Lower lobe of right lung (tissue), 2 donors: Measurements from ENCODE around the gene ZNF219. TPM values are rescaled to one million over a fixed set of nuclear protein-coding genes. Genes with fewer than 3 reads are reported as not detected.

ENCODE experiments used
- ATAC-seq, 2 donors: fragments of 200-7000 bp; cut with Tn5 transposase; one replicate each; pipeline ENCODE4 v1.9.1; 2020 to 2022; ENCODE audit warnings: mild to moderate bottlenecking in 2 of 2, moderate library complexity in 2 of 2
- DNase-seq: peaks from one replicate; pipeline ENCODE4 v3.0.0-alpha.2; 2020
- H3K27ac ChIP-seq: fragments of 200-600 bp; one replicate; pipeline ENCODE4 v1.8.0; 2022
- H3K27me3 ChIP-seq: fragments of 200-600 bp; one replicate; pipeline ENCODE4 v1.8.0; 2022; ENCODE audit warnings: low read depth
- H3K36me3 ChIP-seq: fragments of 200-600 bp; one replicate; pipeline ENCODE4 v1.8.0; 2022; ENCODE audit warnings: mild to moderate bottlenecking
- H3K4me1 ChIP-seq: fragments of 200-600 bp; one replicate; pipeline ENCODE4 v1.8.0; 2022
- H3K4me3 ChIP-seq: fragments of 200-600 bp; one replicate; pipeline ENCODE4 v1.8.0; 2022; ENCODE audit warnings: mild to moderate bottlenecking
- H3K9me3 ChIP-seq: fragments of 200-600 bp; one replicate; pipeline ENCODE4 v1.8.0; 2022
- intact Hi-C: fragments of 100-400 bp; cut with DNase I; formaldehyde crosslinking; loops from one replicate; pipeline ENCODE4 v1.11.0; 2022
- total RNA-seq: library from RNA; stranded (reverse); fragmentation: NEBNext Ultra II Directional; extraction: Animal tissue kit (Norgen Biotek cat#: 25700); gene quantifications from one replicate; pipeline ENCODE4 v1.2.1, GENCODE V29; 2021
- TF ChIP-seq, protein P1 (sequence below): fragments of 200-600 bp; IDR thresholded peaks from one replicate; pipeline ENCODE4 v1.8.0; 2022; ENCODE audit warnings: antibody characterized with exemption, mild to moderate bottlenecking
- donor health status: DM: no; HTN: yes; CAD: no; lungs with severe emphysema.

Gene ZNF219
- total RNA-seq, 1 donor from 2014 or later: 46.1 TPM

DNA sequence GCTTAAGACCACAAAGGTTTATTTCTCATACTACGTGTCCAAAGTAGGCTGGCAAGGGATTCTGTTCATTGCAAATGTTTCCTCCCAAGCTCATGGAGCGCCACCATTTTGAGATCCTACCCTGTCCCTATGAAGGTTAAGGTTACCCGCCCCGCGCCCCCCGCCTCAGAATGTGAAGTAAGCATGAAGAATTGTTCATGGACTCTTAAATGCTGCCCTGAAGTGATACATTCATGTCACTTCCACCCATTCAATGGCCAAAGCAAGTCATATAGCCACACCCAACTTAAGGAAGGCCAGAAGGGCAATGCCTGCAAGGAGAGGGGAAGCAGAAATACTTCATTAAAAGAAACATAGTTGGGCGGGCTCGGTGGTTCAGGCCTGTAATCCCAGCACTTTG lies 6.6 kb upstream of the ZNF219 start:
- intact Hi-C loops: no loop called here
- Histone ChIP-seq H3K4me3 (no peak overlapping the region), H3K4me1 (peaks cover 36% of the 10 kb centered on the region), H3K9me3 (no peaks in the 10 kb centered on the region), H3K27me3 (no peaks in the 10 kb centered on the region), H3K36me3 (no peaks in the 10 kb centered on the region), H3K27ac (peak overlapping the region; percentile 99)
- ATAC-seq (no peak), DNase-seq (no peak)
- TF ChIP-seq, protein P1, sequence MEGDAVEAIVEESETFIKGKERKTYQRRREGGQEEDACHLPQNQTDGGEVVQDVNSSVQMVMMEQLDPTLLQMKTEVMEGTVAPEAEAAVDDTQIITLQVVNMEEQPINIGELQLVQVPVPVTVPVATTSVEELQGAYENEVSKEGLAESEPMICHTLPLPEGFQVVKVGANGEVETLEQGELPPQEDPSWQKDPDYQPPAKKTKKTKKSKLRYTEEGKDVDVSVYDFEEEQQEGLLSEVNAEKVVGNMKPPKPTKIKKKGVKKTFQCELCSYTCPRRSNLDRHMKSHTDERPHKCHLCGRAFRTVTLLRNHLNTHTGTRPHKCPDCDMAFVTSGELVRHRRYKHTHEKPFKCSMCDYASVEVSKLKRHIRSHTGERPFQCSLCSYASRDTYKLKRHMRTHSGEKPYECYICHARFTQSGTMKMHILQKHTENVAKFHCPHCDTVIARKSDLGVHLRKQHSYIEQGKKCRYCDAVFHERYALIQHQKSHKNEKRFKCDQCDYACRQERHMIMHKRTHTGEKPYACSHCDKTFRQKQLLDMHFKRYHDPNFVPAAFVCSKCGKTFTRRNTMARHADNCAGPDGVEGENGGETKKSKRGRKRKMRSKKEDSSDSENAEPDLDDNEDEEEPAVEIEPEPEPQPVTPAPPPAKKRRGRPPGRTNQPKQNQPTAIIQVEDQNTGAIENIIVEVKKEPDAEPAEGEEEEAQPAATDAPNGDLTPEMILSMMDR: no peak

DNA sequence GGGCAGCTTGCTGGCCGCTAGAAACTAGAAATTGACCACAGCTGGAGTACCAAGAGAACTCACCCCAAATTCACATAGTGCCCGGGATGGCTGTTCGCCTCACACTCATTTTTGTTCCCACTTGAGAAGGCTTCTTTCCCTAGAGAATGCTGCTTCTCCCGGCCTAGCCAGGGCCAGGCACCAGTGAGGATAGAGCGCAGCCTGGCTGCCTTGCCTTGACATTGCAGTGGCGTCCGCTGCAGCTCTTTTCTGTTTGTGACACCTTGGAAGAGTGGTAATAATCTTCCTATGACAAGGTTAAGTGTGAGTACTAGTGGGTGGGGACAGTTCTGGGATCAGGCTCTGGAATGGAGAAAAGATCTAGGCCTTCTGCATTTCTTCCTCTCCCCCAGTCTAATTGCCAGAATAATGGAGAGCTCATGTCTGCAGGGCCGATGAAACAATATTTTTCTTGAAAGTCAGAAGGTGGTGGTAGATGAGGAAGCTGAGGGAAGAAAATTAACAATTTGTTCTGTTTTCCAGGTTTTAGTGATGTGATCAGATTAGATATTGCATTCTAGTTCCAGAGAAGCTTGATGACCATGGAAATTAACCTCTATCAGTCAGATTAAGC lies 6.1 kb upstream of the ZNF219 start:
- H3K27me3 ChIP-seq: no peaks in the 10 kb centered on the region
- peak overlapping the region; percentile 76 for H3K4me3 ChIP-seq
- H3K4me1 ChIP-seq: peaks cover 41% of the 10 kb centered on the region
- no peaks in the 10 kb centered on the region for H3K36me3 ChIP-seq
- peak overlapping the region; percentile 99 for H3K27ac ChIP-seq
- TF ChIP-seq, protein P1: peak; percentile 93
- ATAC-seq (peak; percentile 85 to 86), DNase-seq (peak; percentile 85)
- intact Hi-C loops: no loop called here
- H3K9me3 ChIP-seq: no peaks in the 10 kb centered on the region

DNA sequence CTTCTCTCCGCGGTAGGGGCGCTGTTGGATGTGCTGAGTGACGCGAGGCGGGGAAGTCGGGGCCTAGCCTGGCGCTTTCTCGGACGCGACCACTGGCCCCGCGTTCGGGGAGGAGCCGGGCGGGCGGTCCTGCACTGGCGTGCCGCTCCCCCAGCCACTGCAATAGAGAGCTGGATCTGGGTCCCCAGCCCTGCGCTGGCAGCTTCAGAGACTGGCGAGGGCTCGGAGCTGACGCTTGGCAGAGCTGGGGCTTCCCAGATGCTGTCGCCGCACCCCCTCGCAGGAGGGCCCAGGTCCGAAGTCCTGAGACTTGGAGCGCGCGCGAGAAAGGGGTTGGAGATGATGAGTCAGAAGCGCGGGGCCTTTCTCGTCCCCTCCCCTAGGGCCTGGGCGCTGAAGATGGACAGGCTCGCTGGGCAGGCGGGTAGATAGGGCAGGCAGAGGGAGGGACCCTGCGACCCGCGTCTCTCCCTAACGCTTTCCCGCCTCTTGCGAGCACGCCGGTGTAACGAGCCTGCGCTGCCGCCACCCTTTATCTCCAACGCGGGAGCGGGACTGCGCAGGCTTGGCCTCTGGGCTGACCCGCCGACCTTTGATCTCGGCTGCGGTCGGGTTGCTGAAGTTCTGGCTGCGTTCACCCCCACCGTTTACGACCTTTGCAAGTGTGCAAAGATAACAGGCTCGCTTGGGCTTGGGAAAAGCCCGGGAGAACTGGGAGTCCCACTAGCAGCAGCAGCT lies 5.4 kb upstream of the ZNF219 start:
- Histone ChIP-seq H3K9me3 (no peaks in the 10 kb centered on the region), H3K36me3 (no peaks in the 10 kb centered on the region), H3K4me3 (peak overlapping the region; percentile 76), H3K27me3 (no peaks in the 10 kb centered on the region), H3K4me1 (peaks cover 48% of the 10 kb centered on the region), H3K27ac (peak overlapping the region; percentile 99)
- TF ChIP-seq, protein P1: peak; percentile 84
- intact Hi-C loops: no loop called here
- peak; percentile 98 for DNase-seq
- peak; percentile 97 for ATAC-seq

DNA sequence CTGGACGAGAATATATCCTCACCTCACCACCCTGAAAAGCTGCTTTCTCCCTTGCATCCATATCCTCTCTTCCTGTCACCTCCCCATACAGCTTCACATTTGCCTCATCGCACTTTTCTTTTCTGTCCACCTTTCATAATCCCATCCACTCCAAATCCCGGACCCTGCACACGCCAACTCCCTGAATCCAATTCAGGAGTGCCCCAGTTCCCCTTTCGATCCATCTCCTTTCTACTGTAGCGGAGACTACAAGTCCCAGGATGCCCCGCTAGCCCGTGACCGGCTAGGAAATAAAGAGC lies 4.9 kb upstream of the ZNF219 start:
- Histone ChIP-seq H3K4me3 (peak overlapping the region; percentile 76), H3K27ac (peak overlapping the region; percentile 99), H3K27me3 (no peaks in the 10 kb centered on the region), H3K36me3 (no peaks in the 10 kb centered on the region), H3K9me3 (no peaks in the 10 kb centered on the region), H3K4me1 (peaks cover 49% of the 10 kb centered on the region)
- DNase-seq (no peak), ATAC-seq (no peak)
- intact Hi-C loops: no loop called here
- TF ChIP-seq, protein P1: no peak

DNA sequence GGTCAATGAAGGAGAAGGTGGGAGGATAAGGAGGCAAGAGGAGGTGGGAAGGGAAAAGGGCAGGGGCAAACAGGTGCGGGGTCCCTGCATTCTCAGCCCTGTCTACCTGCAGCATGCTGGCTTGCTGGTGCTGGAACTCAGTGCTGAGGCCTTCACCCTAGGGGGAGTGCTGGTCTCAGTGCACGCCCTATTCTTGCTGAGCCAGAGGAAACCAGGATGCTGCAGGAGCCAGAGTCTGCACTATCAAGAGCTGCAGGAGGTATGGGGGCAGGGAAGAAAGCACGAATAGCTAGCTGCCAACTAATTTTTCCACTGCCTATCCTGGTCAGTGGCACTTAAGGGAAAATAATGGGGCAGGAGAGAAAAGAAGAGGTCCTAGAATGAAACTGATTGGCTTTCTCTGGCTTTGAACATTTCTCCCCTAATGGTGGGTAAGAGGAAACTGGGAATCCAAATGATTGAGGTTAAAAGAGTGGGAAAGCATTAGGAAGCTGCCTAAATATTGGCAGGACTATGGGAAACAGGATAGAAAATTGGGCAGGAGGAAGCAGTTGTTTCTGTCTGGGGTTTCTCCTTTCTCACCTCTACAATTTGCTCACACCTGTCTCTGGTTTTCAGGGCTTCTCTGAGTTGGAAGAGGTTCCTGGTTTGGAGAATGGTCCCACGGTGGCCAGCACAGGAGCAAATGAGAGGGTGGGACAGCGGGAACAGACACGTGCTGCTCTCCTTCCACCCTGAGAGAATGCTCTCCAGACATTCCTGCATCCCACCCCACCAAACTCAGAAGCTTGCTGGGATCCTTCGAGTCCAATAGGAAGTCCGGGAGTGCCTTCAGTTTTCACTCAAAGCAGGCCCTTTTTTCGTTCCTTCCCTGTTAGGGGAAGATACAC lies 4.3 kb upstream of the ZNF219 start:
- TF ChIP-seq, protein P1: no peak
- DNase-seq (no peak), ATAC-seq (no peak)
- H3K4me3 ChIP-seq: peak overlapping the region; percentile 76
- H3K36me3 ChIP-seq: no peaks in the 10 kb centered on the region
- H3K4me1 ChIP-seq: peaks cover 49% of the 10 kb centered on the region
- no peak overlapping the region for H3K27ac ChIP-seq
- intact Hi-C loops: no loop called here
- no peaks in the 10 kb centered on the region for H3K9me3 ChIP-seq
- no peaks in the 10 kb centered on the region for H3K27me3 ChIP-seq
